GM23248 (cell line): Measurements from ENCODE around the gene CSH2.

Source experiments
- EZH2 ChIP-seq: fragments of 200-600 bp; sonication (generic); IDR thresholded peaks from 2 replicates; pipeline ENCODE4 v1.6.1; 2018; ENCODE audit warnings: antibody characterized with exemption, mild to moderate bottlenecking; ENCODE audit not compliant: insufficient read depth, poor library complexity, severe bottlenecking
- EZH2phosphoT487 ChIP-seq: fragments of 200-600 bp; sonication (generic); IDR thresholded peaks from 2 replicates; pipeline ENCODE4 v1.6.1; 2018; ENCODE audit warnings: antibody characterized with exemption, moderate library complexity, mild to moderate bottlenecking, low read depth; ENCODE audit not compliant: insufficient read depth

DNA sequence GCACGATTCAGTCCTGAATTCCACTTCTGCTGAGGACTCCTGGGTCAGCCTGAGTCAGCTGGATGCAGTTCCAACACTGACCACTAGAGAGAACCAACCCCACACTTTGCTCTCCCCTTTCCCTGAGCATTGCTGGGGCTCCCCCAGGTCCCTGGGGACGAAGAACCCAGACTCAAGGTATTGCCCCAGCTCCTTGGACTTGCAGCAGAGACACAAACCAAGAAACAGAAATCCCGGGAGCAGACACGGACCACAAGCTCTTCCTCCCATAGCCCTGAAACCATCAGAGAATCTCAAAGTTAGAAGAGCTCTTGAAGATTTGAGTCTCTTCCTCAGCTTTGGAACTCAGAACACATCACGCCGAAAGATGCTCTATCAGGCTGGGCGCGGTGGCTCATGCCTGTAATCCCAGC, 45.8 kb upstream of the CSH2 start:
- no peak for TF ChIP-seq EZH2
- TF ChIP-seq EZH2phosphoT487 = no peak
